H1 (cell line): Measurements from ENCODE around the gene TXLNG. TPM values are rescaled to one million over a fixed set of nuclear protein-coding genes. Genes with fewer than 3 reads are reported as not detected.

Source experiments
- E2F6 ChIP-seq: IDR thresholded peaks from 2 replicates; pipeline ENCODE4 v1.6.1; 2012; ENCODE audit warnings: inconsistent platforms
- polyA plus RNA-seq, 7 experiments: library from polyadenylated mRNA; depleted of rRNA in 3 of 7; stranded (reverse) in 5 of 7; unstranded in 2 of 7; fragments of >200 nt in 5 of 7; fragments of 200-250 nt in 2 of 7; gene quantifications; 1 replicate in 5 of 7; 2 replicates in 1 of 7; 4 replicates in 1 of 7; pipeline versions ENCODE4 v1.2.1 to v1.2.3, GENCODE V29; 2011 to 2013; ENCODE audit warnings: missing spikeins in 2 of 7, mixed read lengths in 2 of 7
- total RNA-seq: library from RNA; stranded (reverse); fragmentation: NEBNext Ultra II Directional; extraction: Animal tissue kit (Norgen Biotek cat#: 25700); gene quantifications from 2 replicates; pipeline ENCODE4 v1.2.1, GENCODE V29; 2021

Gene TXLNG
- total and polyA plus RNA-seq, 2 of the 8 experiments (the other 6 are each of a cell fraction or from before 2014, with no cell fraction given) = 32.9 to 42.9 TPM

GRCh38 chrX:16883487-16883804 is 97.2 kb downstream of the TXLNG start (continued):
- TF ChIP-seq E2F6 = no peak
